Fibroblast of skin of right biceps (primary cell): Measurements from ENCODE around the gene CDX2.
"Not testable (repeated sequence)": the region's sequence is repeated elsewhere in the genome, so short reads cannot be mapped to it uniquely, and the experiment has no call there.

Experiments
- DNase-seq: peaks from one replicate; pipeline ENCODE4 v3.0.0-alpha.2; 2013

CDX2 gene

GRCh38 chr13:27969082-27969865 is at the start of gene CDX2:
Gene CDX2 (minus strand): TSS chr13:27969315. CDS start chr13:27969006, 309 bp downstream.
- no peak for DNase-seq

DNA sequence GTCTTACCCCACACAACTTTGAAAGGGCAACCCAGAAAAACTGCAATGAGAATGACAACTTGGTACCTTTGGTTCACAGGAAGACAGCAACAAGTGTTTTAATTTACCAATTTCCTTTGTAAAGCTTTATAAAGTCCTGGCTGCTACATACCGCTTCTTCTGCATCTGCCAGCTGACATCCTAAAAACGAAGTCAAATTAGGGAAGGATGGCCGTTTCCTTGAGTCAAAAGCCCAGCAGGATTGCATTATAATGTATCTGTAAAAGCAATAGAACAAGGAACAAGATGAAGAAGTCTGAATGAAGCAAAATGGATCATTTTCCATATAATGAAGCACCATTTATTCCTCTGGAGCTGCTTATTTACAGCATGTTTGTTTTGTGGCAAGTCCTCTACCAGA is 45.2 kb upstream of the CDX2 start:
- DNase-seq = no peak

- DNase-seq = no peak
Observed at GRCh38 chr13:28013482-28013881, 44.4 kb upstream of the CDX2 start.

- DNase-seq = peak; percentile 7
Observed at GRCh38 chr13:28012896-28013295, 43.8 kb upstream of the CDX2 start.

DNA sequence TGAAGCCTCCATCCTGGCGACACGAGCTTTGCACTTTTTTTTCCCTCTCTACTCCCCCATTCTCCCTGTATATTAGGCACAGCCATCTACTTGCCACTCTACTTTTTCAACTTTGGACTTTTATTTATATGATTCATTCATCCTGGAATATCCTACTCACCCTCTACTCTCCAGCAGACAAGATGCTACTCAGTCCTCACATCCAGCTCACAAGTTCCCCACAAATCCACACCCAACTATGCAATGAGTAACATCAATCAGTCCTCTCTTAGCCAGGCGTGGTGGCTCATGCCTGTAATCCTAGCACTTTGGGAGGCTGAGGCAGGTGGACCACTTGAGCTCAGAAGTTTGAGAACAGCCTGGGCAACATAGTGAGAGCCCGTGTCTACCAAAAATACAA is 43.3 kb upstream of the CDX2 start:
- no peak for DNase-seq

- DNase-seq = no peak
Observed at GRCh38 chr13:28010046-28010445, 40.9 kb upstream of the CDX2 start.

GRCh38 chr13:28005016-28005415 is 35.9 kb upstream of the CDX2 start:
- DNase-seq = not testable (repeated sequence)

DNA sequence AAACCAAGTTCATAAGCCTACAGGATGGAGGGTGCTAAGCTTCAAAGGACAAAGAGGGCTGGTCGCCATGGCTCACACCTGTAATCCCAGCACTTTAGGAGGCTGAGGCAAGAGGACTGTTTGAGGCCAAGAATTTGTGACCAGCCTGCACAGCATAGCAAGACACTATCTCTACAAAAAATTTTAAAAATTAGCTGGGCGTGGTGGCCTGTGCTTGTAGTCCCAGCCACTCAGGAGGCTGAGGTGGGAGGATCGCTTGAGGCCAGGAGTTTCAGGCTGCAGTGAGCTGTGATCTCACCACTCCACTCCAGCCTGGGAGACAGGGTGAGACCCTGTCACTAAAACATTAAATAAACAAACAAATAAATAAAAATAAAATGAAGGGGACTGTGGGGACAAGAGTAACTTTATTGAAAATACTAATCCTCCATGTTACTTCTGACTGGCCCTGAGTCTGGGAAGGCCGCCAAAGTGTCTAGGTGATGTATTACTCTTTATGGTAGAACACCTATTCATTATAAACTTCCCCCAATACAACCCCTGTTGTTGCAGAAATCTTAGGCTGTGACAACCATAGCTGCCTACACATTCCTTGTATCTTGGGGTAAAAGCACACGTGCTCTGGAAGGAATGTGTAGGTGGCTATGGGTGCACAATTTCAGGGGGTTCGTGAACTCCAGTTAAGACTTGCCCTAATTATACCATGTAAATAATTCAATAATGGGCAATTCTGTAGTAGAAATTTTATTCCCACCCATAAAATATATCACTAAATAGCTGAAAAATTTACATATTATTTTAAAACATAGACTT is 34.0 kb upstream of the CDX2 start:
- no peak for DNase-seq

GRCh38 chr13:28001837-28002473 is 32.8 kb upstream of the CDX2 start:
- DNase-seq = no peak

DNA sequence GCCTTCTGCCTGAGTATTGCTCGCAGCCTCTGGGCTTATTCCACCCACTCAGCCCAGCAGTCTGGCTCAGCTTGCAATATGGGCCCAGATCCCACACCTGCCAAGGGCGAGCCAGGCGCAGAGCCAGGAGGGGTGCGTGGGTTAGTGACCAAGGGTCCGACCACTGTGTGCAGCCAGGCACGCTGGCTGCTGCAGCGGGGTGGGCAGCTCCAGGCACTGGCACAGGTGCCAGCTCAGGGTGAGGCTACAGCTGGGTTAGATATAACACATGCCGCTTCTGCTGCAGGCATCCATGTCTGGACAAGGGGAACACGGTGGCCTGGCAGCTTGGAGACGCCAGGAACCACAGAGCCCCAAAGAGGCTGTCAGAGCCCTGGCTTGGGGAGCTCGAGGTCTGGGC is 31.9 kb upstream of the CDX2 start:
- no peak for DNase-seq

DNA sequence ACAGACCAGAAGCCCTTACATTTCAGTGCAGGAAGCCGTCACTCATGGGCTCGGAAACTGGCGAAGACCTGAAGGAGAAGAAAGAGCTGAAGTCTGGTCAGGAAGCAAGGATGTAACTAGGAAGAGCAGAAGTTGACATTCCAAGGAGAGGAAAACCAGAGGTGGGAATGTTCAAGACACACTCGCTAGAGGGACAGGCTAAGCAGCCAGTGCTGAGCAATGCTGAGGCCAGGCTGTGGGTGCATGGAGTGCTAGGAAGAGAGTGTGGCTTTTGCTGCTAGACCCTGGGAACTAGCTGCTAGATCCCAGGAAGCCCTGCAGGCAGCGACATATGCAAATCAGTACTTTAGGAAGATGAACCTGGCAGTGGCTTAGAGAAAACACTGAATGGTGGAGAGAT is 31.5 kb upstream of the CDX2 start:
- no peak for DNase-seq

DNA sequence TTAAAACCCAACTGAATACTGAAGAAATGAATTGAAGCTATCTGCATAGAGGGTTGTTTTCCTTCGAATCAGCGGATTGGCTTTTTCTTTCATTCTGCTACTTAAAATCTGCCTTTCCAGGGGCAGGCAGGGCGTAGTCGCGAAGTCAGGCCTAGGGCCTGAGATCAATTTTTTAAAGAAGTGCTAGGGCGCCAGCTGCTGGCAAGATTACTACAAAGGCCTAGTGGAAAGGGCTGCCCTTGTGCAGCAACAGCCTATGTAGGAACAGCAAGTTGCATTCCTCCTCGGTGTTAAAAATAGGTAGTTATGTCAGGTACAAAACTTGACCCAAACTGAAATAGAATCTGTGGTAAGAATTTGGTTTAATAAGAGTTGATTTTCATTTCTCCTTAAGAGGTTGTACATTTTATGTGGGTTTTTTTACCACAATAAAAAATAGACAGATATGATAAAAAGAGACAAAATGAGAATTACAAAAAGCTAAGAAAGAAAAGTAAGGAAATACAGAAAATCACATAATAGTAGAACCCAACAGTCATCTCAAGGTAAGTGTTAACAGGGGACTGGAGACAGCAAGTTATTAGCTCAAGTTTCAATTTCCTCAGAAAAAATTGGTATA is 28.9 kb upstream of the CDX2 start:
- DNase-seq = peak; percentile 24

DNA sequence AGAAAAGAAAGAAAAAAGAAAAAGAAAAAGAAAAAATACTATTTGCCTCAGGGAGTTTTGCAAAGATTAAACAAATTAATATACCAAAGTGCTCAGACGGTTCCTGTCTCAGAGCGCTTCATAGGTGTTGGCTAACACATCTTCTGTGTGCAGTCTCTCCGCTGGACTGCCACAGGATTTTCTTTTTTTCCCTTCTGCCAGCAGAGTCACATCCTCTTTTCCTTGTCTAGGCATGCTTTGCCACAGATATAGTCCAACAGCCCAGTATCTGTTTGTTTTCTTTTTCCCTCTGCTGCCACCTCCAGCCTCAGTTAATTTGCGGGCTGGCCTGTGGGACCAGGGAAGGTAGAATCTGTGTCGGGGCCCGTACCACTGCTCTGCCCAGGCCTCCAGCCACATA is 22.8 kb upstream of the CDX2 start:
- no peak for DNase-seq

DNA sequence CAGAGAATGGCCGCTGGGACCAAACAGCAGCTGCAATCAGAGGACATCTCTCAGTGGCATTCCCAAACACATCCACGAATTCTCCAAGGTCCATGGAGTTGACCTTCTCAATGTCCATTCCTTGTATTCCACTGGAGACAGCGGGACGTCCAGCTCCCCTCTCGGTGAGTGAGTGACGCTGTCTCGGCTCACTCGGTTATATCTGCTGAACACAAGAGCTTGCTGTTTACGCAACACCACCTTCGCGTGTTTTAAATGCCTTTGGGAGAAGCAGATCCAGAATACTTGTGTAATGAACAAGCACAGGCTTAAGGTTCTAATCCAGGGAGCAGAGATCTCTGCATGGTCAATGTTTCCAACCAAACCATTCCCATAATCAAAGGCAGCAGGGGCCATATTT is 19.4 kb upstream of the CDX2 start, which contains the start of gene URAD:
Gene URAD, minus strand, starts transcription at position 174 of the 400 bp plus-strand sequence. Its CDS starts 56 bp downstream, at position 118.
- DNase-seq = no peak

- DNase-seq = no peak
Observed at GRCh38 chr13:27985600-27985999, 16.5 kb upstream of the CDX2 start.

- no peak for DNase-seq
Observed at GRCh38 chr13:27982361-27982760, 13.2 kb upstream of the CDX2 start.

GRCh38 chr13:27981006-27981708 is 12.0 kb upstream of the CDX2 start:
- no peak for DNase-seq

DNA sequence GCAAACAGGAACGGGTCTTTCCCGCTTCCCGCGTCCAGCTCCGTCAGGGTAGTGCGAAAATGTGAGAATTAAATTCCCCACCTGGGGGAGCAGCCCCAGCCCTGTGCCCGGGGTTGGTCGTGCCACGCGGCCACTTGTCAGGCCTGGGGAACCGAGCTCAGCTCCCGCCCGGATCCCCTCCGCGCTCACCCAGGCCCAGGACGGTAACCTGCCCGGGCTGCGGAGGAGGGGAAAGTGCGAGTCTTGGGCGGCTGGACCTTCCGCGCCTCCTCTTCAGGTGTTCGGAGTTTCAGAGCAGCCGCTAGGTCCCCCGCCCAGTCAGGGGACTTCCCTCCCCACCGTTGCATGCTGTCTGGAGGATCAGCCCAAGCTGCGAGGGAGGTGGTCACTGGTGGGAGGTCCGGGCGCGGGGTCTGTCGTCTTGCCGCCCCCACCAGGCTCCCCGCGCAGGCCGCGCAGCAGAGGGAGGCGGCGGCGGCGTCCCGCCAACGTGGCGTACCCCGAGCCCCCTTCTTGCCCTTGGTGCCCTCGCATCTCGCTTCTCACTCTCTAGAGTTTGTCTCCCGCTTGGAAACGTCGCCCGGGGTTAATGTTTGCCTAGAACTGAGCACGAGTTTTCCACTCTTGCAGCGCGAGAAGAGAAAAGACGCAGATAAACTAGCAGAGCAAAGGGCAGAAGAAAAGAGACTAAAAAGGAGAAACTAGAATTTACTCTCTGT is 11.3 kb upstream of the CDX2 start:
- no peak for DNase-seq

DNA sequence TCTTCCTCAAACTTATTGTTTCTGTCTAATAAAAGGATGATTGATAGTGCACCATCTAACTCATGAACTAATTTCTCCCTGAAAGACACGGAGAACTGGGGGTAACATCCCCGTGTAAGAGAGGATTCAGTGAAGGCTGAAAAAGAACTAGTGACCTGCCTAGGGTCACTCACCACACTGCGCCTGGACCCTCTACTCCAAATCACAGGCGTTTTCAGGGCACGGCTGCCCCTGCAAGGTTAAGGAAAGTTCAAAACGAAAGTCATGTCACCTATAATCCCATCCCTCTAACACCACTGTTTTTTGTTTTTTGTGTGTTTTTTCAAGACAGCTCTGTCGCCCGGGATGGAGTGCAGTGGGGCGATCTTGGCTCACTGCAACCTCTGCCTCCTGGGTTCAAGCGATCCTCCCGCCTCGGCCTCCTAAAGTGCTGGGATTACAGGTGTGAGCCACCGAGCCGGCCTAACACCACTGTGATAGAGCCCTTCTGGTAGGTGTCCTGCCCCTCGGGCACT is 10.7 kb upstream of the CDX2 start:
- DNase-seq = no peak

DNA sequence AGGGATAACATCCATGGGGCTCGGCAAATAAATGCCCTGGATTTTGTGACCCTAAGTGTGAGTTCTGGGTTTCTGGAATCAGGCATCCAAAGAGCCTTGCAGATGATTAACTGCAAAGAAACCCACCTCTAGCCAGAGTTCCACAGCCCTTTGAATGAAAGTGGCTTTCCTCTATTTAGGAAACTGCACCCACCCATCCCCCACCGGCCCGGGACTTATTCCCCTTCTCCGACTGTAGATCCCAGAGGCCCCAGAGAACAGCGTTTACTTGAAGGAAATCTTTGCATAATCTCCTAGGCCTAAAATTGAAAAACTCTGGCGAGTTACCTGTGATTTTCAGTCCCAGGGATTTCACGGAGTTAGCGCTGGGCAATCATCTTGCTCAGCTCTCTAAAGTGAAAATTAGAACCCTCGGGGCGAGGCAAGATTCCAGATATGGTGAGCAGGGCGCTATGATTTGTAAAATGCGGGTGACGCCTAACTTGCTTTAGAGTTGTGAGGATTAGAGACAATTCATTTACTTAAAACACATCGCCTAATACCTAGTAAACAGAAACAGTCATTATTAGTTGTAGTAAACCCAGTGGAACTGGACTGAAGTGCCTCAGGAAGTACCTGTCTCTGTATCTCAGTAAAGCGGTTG is 10.0 kb upstream of the CDX2 start:
- no peak for DNase-seq
